Fibroblast of the aortic adventitia (primary cell): ENCODE results near the gene KCNQ1. TPM values are rescaled to one million over a fixed set of nuclear protein-coding genes. Genes with fewer than 3 reads are reported as not detected.
A peak's percentile ranks its signal among the peaks of the same experiment; 100 is the strongest.

Source experiments
- DNase-seq: peaks from one replicate; pipeline ENCODE4 v3.0.0-alpha.2; 2010; ENCODE audit warnings: low read depth
- H3K4me3 ChIP-seq: 2 replicates; pipeline ENCODE4 v1.5.1; 2011; ENCODE audit warnings: low read depth, mild to moderate bottlenecking, control low read depth, low read length, moderate library complexity
- CTCF ChIP-seq: IDR thresholded peaks from 2 replicates; pipeline ENCODE4 v1.5.1; 2011; ENCODE audit warnings: mild to moderate bottlenecking, low read length, control low read depth, inconsistent platforms; ENCODE audit not compliant: insufficient read depth
- total RNA-seq: library from RNA; depleted of rRNA; stranded (reverse); fragments of >200 nt; gene quantifications from 2 replicates; pipeline ENCODE4 v1.2.3, GENCODE V29; 2012; ENCODE audit warnings: low replicate concordance

Gene KCNQ1
- total RNA-seq, 1 donor = not detected

- TF ChIP-seq CTCF = no peak
- no peak for DNase-seq
- no peak overlapping the region for H3K4me3 ChIP-seq
These were observed 442.8 kb downstream of the KCNQ1 start for GRCh38 chr11:2887515-2888195.

- DNase-seq = peak; percentile 91
- H3K4me3 ChIP-seq = no peak overlapping the region
- TF ChIP-seq CTCF = peak; percentile 99
These were observed 443.6 kb downstream of the KCNQ1 start for GRCh38 chr11:2888266-2888968.

GRCh38 chr11:2889362-2890273 is 444.8 kb downstream of the KCNQ1 start:
- TF ChIP-seq CTCF = no peak

GRCh38 chr11:2890466-2891294 is 445.9 kb downstream of the KCNQ1 start:
- no peak overlapping the region for H3K4me3 ChIP-seq
- DNase-seq = no peak
- no peak for TF ChIP-seq CTCF

More at GRCh38 chr11:2889362-2890273, 444.8 kb downstream of the KCNQ1 start:
- H3K4me3 ChIP-seq = no peak overlapping the region
- no peak for DNase-seq

GRCh38 chr11:2891326-2892214 is 446.8 kb downstream of the KCNQ1 start:
- no peak for TF ChIP-seq CTCF
- DNase-seq = peak; percentile 46
- peak overlapping the region; percentile 68 for H3K4me3 ChIP-seq
